Mesodermal cell (in vitro differentiated cells): ENCODE data around the gene PHKA1.
"Not testable (repeated sequence)": the region's sequence is repeated elsewhere in the genome, so short reads cannot be mapped to it uniquely, and the experiment has no call there.

ENCODE experiments used
- H3K27ac ChIP-seq: 2 replicates; pipeline ENCODE4 v1.7.0; 2013; ENCODE audit warnings: mild to moderate bottlenecking, low read depth, low read length, moderate library complexity; ENCODE audit not compliant: severe bottlenecking
- H3K36me3 ChIP-seq: 2 replicates; pipeline ENCODE4 v1.7.1; 2013; ENCODE audit warnings: mild to moderate bottlenecking, low read length, moderate library complexity; ENCODE audit not compliant: control insufficient read depth, insufficient read depth
- H3K4me1 ChIP-seq: one replicate; pipeline ENCODE4 v1.7.1; 2013; ENCODE audit warnings: mild to moderate bottlenecking, low read length; ENCODE audit not compliant: insufficient read depth, control insufficient read depth, poor library complexity, severe bottlenecking
- H3K4me3 ChIP-seq: 2 replicates; pipeline ENCODE4 v1.7.0; 2013; ENCODE audit warnings: low read length, control low read depth, mild to moderate bottlenecking; ENCODE audit not compliant: insufficient read depth, poor library complexity, severe bottlenecking; ENCODE audit errors: extremely low read depth
- H3K9me3 ChIP-seq: 2 replicates; pipeline ENCODE4 v1.7.1; 2013; ENCODE audit warnings: mild to moderate bottlenecking, low read length, moderate library complexity; ENCODE audit not compliant: control insufficient read depth
- WGBS, 2 experiments: methylation state at CpG; one replicate each; pipeline ENCODE4 v1.1.5; 2013; ENCODE audit warnings: missing lambda C conversion rate in 2 of 2; ENCODE audit not compliant: insufficient coverage in 2 of 2; 5-methylcytosine and 5-hydroxymethylcytosine counted together

Gene PHKA1

GRCh38 chrX:72572248-72573157 lies 141.6 kb downstream of the PHKA1 start, which contains the start of gene HDAC8:
HDAC8 (minus strand) TSS chrX:72572843; CDS start chrX:72572761, 82 bp downstream.
- peak within 1 kb of the TSS; percentile 36 for H3K27ac ChIP-seq
- H3K9me3 ChIP-seq: no peaks in the 10 kb centered on the region
- 0% methylated on average over 3 to 20 of the region's 36 CpGs for WGBS, 2 experiments
- H3K4me3 ChIP-seq: peak within 1 kb of the TSS; percentile 57
- peaks cover 7% of the 10 kb centered on the region for H3K4me1 ChIP-seq
- H3K36me3 ChIP-seq: peaks cover 22% of the 10 kb centered on the region

GRCh38 chrX:72569786-72570185 lies 144.3 kb downstream of the PHKA1 start:
- WGBS, 2 experiments: no CpG with 5 or more reads among the region's 2 CpGs
- Histone ChIP-seq H3K4me1 (peaks cover 7% of the 10 kb centered on the region), H3K4me3 (no peak overlapping the region), H3K9me3 (no peaks in the 10 kb centered on the region), H3K36me3 (peaks cover 40% of the 10 kb centered on the region), H3K27ac (no peak overlapping the region)

- Histone ChIP-seq H3K4me3 (no peak overlapping the region), H3K27ac (no peak overlapping the region), H3K4me1 (peaks cover 7% of the 10 kb centered on the region), H3K9me3 (no peaks in the 10 kb centered on the region), H3K36me3 (peaks cover 40% of the 10 kb centered on the region)
- WGBS, 2 experiments: no CpG with 5 or more reads among the region's 6 CpGs
Observed at GRCh38 chrX:72568406-72569092, 145.6 kb downstream of the PHKA1 start.

GRCh38 chrX:72566448-72566847 lies 147.7 kb downstream of the PHKA1 start:
- Histone ChIP-seq H3K27ac (no peak overlapping the region), H3K9me3 (no peaks in the 10 kb centered on the region), H3K4me3 (no peak overlapping the region), H3K4me1 (peaks cover 7% of the 10 kb centered on the region), H3K36me3 (peaks cover 47% of the 10 kb centered on the region)
- 94% methylated on average over 2 of the region's 2 CpGs; no CpG with 5 or more reads in 1 of the 2 experiments for WGBS, 2 experiments

GRCh38 chrX:72559655-72560054 lies 154.5 kb downstream of the PHKA1 start:
- no CpG with 5 or more reads among the region's 28 CpGs for WGBS, 2 experiments

GRCh38 chrX:72554448-72555140 lies 159.5 kb downstream of the PHKA1 start:
- H3K36me3 ChIP-seq: no peaks in the 10 kb centered on the region
- H3K4me1 ChIP-seq: no peaks in the 10 kb centered on the region
- H3K4me3 ChIP-seq: no peak overlapping the region
- 6 to 15% methylated on average over 3 of the region's 16 CpGs for WGBS, 2 experiments
- no peaks in the 10 kb centered on the region for H3K9me3 ChIP-seq
- H3K27ac ChIP-seq: peak overlapping the region; percentile 49

More at GRCh38 chrX:72559655-72560054, 154.5 kb downstream of the PHKA1 start:
- not testable (repeated sequence) for H3K4me1 ChIP-seq, H3K36me3 ChIP-seq, H3K4me3 ChIP-seq, H3K27ac ChIP-seq, H3K9me3 ChIP-seq

GRCh38 chrX:72552443-72552842 lies 161.7 kb downstream of the PHKA1 start:
- H3K4me3 ChIP-seq, H3K4me1 ChIP-seq, H3K27ac ChIP-seq, H3K9me3 ChIP-seq, H3K36me3 ChIP-seq: not testable (repeated sequence)
- WGBS, 2 experiments: 90% methylated on average over 2 of the region's 6 CpGs; no CpG with 5 or more reads in 1 of the 2 experiments

GRCh38 chrX:72545990-72546389 lies 168.1 kb downstream of the PHKA1 start:
- H3K27ac ChIP-seq: no peak overlapping the region
- no peaks in the 10 kb centered on the region for H3K4me1 ChIP-seq
- H3K4me3 ChIP-seq: no peak overlapping the region
- no peaks in the 10 kb centered on the region for H3K9me3 ChIP-seq
- H3K36me3 ChIP-seq: peaks cover 3% of the 10 kb centered on the region

- no peaks in the 10 kb centered on the region for H3K9me3 ChIP-seq
- H3K4me3 ChIP-seq: no peak overlapping the region
- no CpG with 5 or more reads among the region's 5 CpGs for WGBS, 2 experiments
- no peaks in the 10 kb centered on the region for H3K4me1 ChIP-seq
- no peak overlapping the region for H3K27ac ChIP-seq
- peaks cover 6% of the 10 kb centered on the region for H3K36me3 ChIP-seq
Observed at GRCh38 chrX:72540318-72540717, 173.8 kb downstream of the PHKA1 start.

GRCh38 chrX:72539822-72540221 lies 174.3 kb downstream of the PHKA1 start:
- WGBS, 2 experiments: no CpG with 5 or more reads among the region's 2 CpGs
- Histone ChIP-seq H3K4me1 (no peaks in the 10 kb centered on the region), H3K36me3 (peaks cover 6% of the 10 kb centered on the region), H3K9me3 (no peaks in the 10 kb centered on the region), H3K4me3 (no peak overlapping the region), H3K27ac (no peak overlapping the region)
